ENCODE measurements around the gene GTF2H1.

- TF ChIP-seq, protein P1, sequence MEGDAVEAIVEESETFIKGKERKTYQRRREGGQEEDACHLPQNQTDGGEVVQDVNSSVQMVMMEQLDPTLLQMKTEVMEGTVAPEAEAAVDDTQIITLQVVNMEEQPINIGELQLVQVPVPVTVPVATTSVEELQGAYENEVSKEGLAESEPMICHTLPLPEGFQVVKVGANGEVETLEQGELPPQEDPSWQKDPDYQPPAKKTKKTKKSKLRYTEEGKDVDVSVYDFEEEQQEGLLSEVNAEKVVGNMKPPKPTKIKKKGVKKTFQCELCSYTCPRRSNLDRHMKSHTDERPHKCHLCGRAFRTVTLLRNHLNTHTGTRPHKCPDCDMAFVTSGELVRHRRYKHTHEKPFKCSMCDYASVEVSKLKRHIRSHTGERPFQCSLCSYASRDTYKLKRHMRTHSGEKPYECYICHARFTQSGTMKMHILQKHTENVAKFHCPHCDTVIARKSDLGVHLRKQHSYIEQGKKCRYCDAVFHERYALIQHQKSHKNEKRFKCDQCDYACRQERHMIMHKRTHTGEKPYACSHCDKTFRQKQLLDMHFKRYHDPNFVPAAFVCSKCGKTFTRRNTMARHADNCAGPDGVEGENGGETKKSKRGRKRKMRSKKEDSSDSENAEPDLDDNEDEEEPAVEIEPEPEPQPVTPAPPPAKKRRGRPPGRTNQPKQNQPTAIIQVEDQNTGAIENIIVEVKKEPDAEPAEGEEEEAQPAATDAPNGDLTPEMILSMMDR (conservative IDR thresholded peaks at IDR 0.05; ENCODE audit: low read length) = no peak
- no peak for TF ChIP-seq EZH2phosphoT487 (IDR thresholded peaks at IDR 0.05; ENCODE audit: borderline replicate concordance)
These were observed 4.8 kb upstream of the GTF2H1 start for GRCh38 chr11:18317551-18317950.
